CD4-positive, alpha-beta memory T cell (primary cell): Measurements from ENCODE around the gene WNT3A. TPM values are rescaled to one million over a fixed set of nuclear protein-coding genes. Genes with fewer than 3 reads are reported as not detected.
A peak's percentile ranks its signal among the peaks of the same experiment; 100 is the strongest.

Experiments used
- CTCF ChIA-PET: fragments of 350-600 bp; sonication (Branson Sonifier 250); formaldehyde crosslinking; loops from one replicate; lab custom pipeline; 2021; ENCODE audit warnings: inconsistent platforms; ENCODE audit not compliant: partially characterized antibody; lab: Charles Lee
- POLR2A ChIA-PET: fragments of 350-600 bp; sonication (Branson Sonifier 250); formaldehyde crosslinking; loops from one replicate; lab custom pipeline; 2021; ENCODE audit not compliant: partially characterized antibody; lab: Charles Lee
- DNase-seq, 5 donors: peaks; one replicate each; pipeline versions ENCODE4 v3.0.0 to v3.0.0-alpha.2; 2020 to 2022; ENCODE audit warnings: mixed read lengths in 1 of 5
- H3K27ac ChIP-seq: one replicate; pipeline ENCODE4 v1.7.0; 2013; ENCODE audit warnings: low read depth, low read length
- H3K27me3 ChIP-seq: 2 replicates; pipeline ENCODE4 v1.7.0; 2013; ENCODE audit warnings: mild to moderate bottlenecking, low read length, moderate library complexity; ENCODE audit not compliant: insufficient read depth
- H3K36me3 ChIP-seq: 2 replicates; pipeline ENCODE4 v1.7.0; 2013; ENCODE audit warnings: mild to moderate bottlenecking, low read length, moderate library complexity; ENCODE audit not compliant: insufficient read depth
- H3K4me1 ChIP-seq: 2 replicates; pipeline ENCODE4 v1.7.0; 2013; ENCODE audit warnings: mild to moderate bottlenecking, low read length, moderate library complexity; ENCODE audit not compliant: insufficient read depth
- H3K4me3 ChIP-seq, 2 donors: one replicate each; pipeline ENCODE4 v1.7.0; 2013; ENCODE audit warnings: low read length in 2 of 2, mild to moderate bottlenecking in 1 of 2
- H3K9me3 ChIP-seq, 2 donors: one replicate each; pipeline ENCODE4 v1.7.0; 2013; ENCODE audit warnings: low read length in 2 of 2, control low read depth in 1 of 2; ENCODE audit not compliant: control insufficient read depth in 1 of 2
- H3K27ac Mint-ChIP-seq, 7 donors: one replicate each; pipeline ENCODE4 v1.8.0; 2020 to 2021; ENCODE audit warnings: mixed read lengths in 7 of 7, mild to moderate bottlenecking in 6 of 7, inconsistent platforms in 3 of 7, moderate library complexity in 3 of 7
- H3K27me3 Mint-ChIP-seq, 2 donors: one replicate each; pipeline ENCODE4 v1.8.0; 2020 to 2021; ENCODE audit warnings: mixed read lengths in 2 of 2
- H3K36me3 Mint-ChIP-seq, 2 donors: one replicate each; pipeline ENCODE4 v1.8.0; 2020 to 2021; ENCODE audit warnings: mixed read lengths in 2 of 2, inconsistent platforms in 1 of 2, mild to moderate bottlenecking in 1 of 2
- H3K4me1 Mint-ChIP-seq, 4 donors: one replicate each; pipeline ENCODE4 v1.8.0; 2020 to 2021; ENCODE audit warnings: mixed read lengths in 4 of 4, mild to moderate bottlenecking in 1 of 4
- H3K4me3 Mint-ChIP-seq, 8 donors: one replicate each; pipeline ENCODE4 v1.8.0; 2020 to 2021; ENCODE audit warnings: mixed read lengths in 8 of 8, mild to moderate bottlenecking in 7 of 8, moderate library complexity in 6 of 8, inconsistent platforms in 3 of 8
- H3K9me3 Mint-ChIP-seq, 8 donors: one replicate each; pipeline ENCODE4 v1.8.0; 2020 to 2021; ENCODE audit warnings: mixed read lengths in 8 of 8, mild to moderate bottlenecking in 5 of 8, inconsistent platforms in 3 of 8, moderate library complexity in 1 of 8
- intact Hi-C: fragments of 100-400 bp; cut with micrococcal nuclease; formaldehyde crosslinking; loops from one replicate; pipeline ENCODE4 v1.15.1; 2023
- polyA plus RNA-seq, 2 donors: library from polyadenylated mRNA; unstranded; fragments of 300-500 nt; fragmentation: Illumina TruSeq; gene quantifications; one replicate each; pipeline ENCODE4 v1.2.3, GENCODE V29; 2021
- total RNA-seq, 2 experiments: library from RNA; stranded (reverse); gene quantifications; one replicate each; pipeline ENCODE4 v1.2.3, GENCODE V29; 2021

The WNT3A gene
- total and polyA plus RNA-seq, 4 experiments from 2014 or later = not detected

GRCh38 chr1:228096416-228097332, 89.9 kb downstream of the WNT3A start:
- Histone ChIP-seq H3K27ac (no peak overlapping the region), H3K27me3 (no peaks in the 10 kb centered on the region), H3K9me3 (peaks cover 0 to 10% of the 10 kb centered on the region in 2 donors), H3K36me3 (peaks cover 46% of the 10 kb centered on the region), H3K4me1 (peaks cover 39% of the 10 kb centered on the region), H3K4me3 (no peak overlapping the region)
- Mint-ChIP-seq H3K9me3 (peaks cover 0 to 15% (median 10%) of the 10 kb centered on the region in 8 donors), H3K4me1 (peaks cover 21 to 79% (median 48%) of the 10 kb centered on the region in 4 donors), H3K27me3 (no peaks in the 10 kb centered on the region), H3K27ac (peak overlapping the region in 3 of 7 donors; percentile 73 to 93 (median 78)), H3K4me3 (no peak overlapping the region), H3K36me3 (peaks cover 46 to 67% of the 10 kb centered on the region in 2 donors)
- ChIA-PET POLR2A (interaction anchor here (12.8 kb wide), 1 partner anchor 10 kb away, joined by 146 read pairs; the partner anchor contains the start of gene ARF1), CTCF (no interaction called here)
- no peak for DNase-seq
- intact Hi-C loops = no loop called here

GRCh38 chr1:228097333-228098081, 90.7 kb downstream of the WNT3A start:
- no peaks in the 10 kb centered on the region for H3K27me3 ChIP-seq
- Mint-ChIP-seq H3K4me3 (no peak overlapping the region), H3K27ac (peak overlapping the region in 3 of 7 donors; percentile 55 to 93 (median 73)), H3K4me1 (peaks cover 15 to 72% (median 42%) of the 10 kb centered on the region in 4 donors), H3K9me3 (peaks cover 0 to 15% (median 10%) of the 10 kb centered on the region in 8 donors), H3K36me3 (peaks cover 41 to 59% of the 10 kb centered on the region in 2 donors), H3K27me3 (no peaks in the 10 kb centered on the region)
- H3K4me1 ChIP-seq = peaks cover 33% of the 10 kb centered on the region
- H3K27ac ChIP-seq = no peak overlapping the region
- CTCF ChIA-PET = interaction anchor here (1.3 kb wide), 1 partner anchor 13 kb away, joined by 3 read pairs; no protein-coding TSS in a partner anchor
- intact Hi-C loops = no loop called here
- DNase-seq = no peak
- peaks cover 0 to 10% of the 10 kb centered on the region in 2 donors for H3K9me3 ChIP-seq
- H3K36me3 ChIP-seq = peaks cover 44% of the 10 kb centered on the region
- H3K4me3 ChIP-seq = no peak overlapping the region
- POLR2A ChIA-PET = interaction anchor here (12.8 kb wide), 1 partner anchor 11 kb away, joined by 146 read pairs; the partner anchor contains the start of gene ARF1

GRCh38 chr1:228098323-228098931, 91.6 kb downstream of the WNT3A start:
- POLR2A ChIA-PET = interaction anchor here (12.8 kb wide), 1 partner anchor 12 kb away, joined by 146 read pairs; the partner anchor contains the start of gene ARF1
- H3K4me3 Mint-ChIP-seq = peak overlapping the region in 1 of 8 donors; percentile 4
- intact Hi-C loops = no loop called here

GRCh38 chr1:228099331-228099732, 92.5 kb downstream of the WNT3A start:
- peaks cover 44% of the 10 kb centered on the region for H3K36me3 ChIP-seq
- ChIA-PET POLR2A (interaction anchor here (1.0 to 12.8 kb wide), 2 partner anchors 9 to 13 kb away, joined by 4 to 146 read pairs; partner anchors contain the start of gene ARF1), CTCF (interaction anchor here (1.5 kb wide), 1 partner anchor 15 kb away, joined by 4 read pairs; no protein-coding TSS in a partner anchor)
- DNase-seq = no peak
- intact Hi-C loops = no loop called here
- no peaks in the 10 kb centered on the region for H3K27me3 ChIP-seq
- H3K27ac ChIP-seq = no peak overlapping the region
- H3K9me3 ChIP-seq = peaks cover 0 to 6% of the 10 kb centered on the region in 2 donors
- H3K4me3 Mint-ChIP-seq = peak overlapping the region in 1 of 8 donors; percentile 17
- peaks cover 14 to 70% (median 43%) of the 10 kb centered on the region in 4 donors for H3K4me1 Mint-ChIP-seq
- H3K27me3 Mint-ChIP-seq = no peaks in the 10 kb centered on the region
- H3K4me3 ChIP-seq = no peak overlapping the region
- peaks cover 36% of the 10 kb centered on the region for H3K4me1 ChIP-seq
- H3K36me3 Mint-ChIP-seq = peaks cover 35 to 60% of the 10 kb centered on the region in 2 donors
- peak overlapping the region in 5 of 7 donors; percentile 9 to 93 (median 70) for H3K27ac Mint-ChIP-seq
- peaks cover 0 to 18% (median 9%) of the 10 kb centered on the region in 8 donors for H3K9me3 Mint-ChIP-seq

More at GRCh38 chr1:228098323-228098931, 91.6 kb downstream of the WNT3A start:
- Mint-ChIP-seq H3K36me3 (peaks cover 39 to 63% of the 10 kb centered on the region in 2 donors), H3K9me3 (peaks cover 0 to 19% (median 10%) of the 10 kb centered on the region in 8 donors), H3K4me1 (peaks cover 14 to 67% (median 41%) of the 10 kb centered on the region in 4 donors), H3K27ac (peak overlapping the region in 5 of 7 donors; percentile 29 to 93 (median 63)), H3K27me3 (no peaks in the 10 kb centered on the region)
- DNase-seq = no peak
- peaks cover 29% of the 10 kb centered on the region for H3K4me1 ChIP-seq
- no peak overlapping the region for H3K27ac ChIP-seq
- CTCF ChIA-PET = interaction anchor here (1.3 to 1.5 kb wide), 2 partner anchors 14 to 16 kb away, joined by 3 to 4 read pairs; no protein-coding TSS in a partner anchor
- no peak overlapping the region for H3K4me3 ChIP-seq
- H3K27me3 ChIP-seq = no peaks in the 10 kb centered on the region
- H3K36me3 ChIP-seq = peaks cover 44% of the 10 kb centered on the region
- H3K9me3 ChIP-seq = peaks cover 0 to 10% of the 10 kb centered on the region in 2 donors

- H3K27ac Mint-ChIP-seq = peak overlapping the region; percentile 91 to 96 (median 93)
- no peaks in the 10 kb centered on the region for H3K27me3 Mint-ChIP-seq
- Histone ChIP-seq H3K9me3 (no peaks in the 10 kb centered on the region), H3K4me3 (no peak overlapping the region), H3K4me1 (peaks cover 26% of the 10 kb centered on the region), H3K27me3 (no peaks in the 10 kb centered on the region), H3K36me3 (peaks cover 40% of the 10 kb centered on the region), H3K27ac (peak overlapping the region; percentile 85)
- CTCF ChIA-PET = interaction anchor here (1.1 to 1.2 kb wide), 2 partner anchors 17 to 19 kb away, joined by 3 to 4 read pairs; partner anchors contain the start of gene ARF1
- H3K4me3 Mint-ChIP-seq = peak overlapping the region; percentile 68 to 94 (median 80)
- peaks cover 6 to 60% (median 35%) of the 10 kb centered on the region in 4 donors for H3K4me1 Mint-ChIP-seq
- DNase-seq = no peak
- POLR2A ChIA-PET = interaction anchor here (0.7 to 12.8 kb wide), 2 partner anchors 14 to 43 kb away, joined by 3 to 146 read pairs; partner anchors contain the start of gene ARF1
- H3K36me3 Mint-ChIP-seq = peaks cover 19 to 46% of the 10 kb centered on the region in 2 donors
- peaks cover 0 to 9% (median 0%) of the 10 kb centered on the region in 8 donors for H3K9me3 Mint-ChIP-seq
- intact Hi-C loops = no loop called here
Measured at GRCh38 chr1:228100822-228101613, 94.2 kb downstream of the WNT3A start.
